Parathyroid adenoma (tissue), 2 donors: ENCODE measurements around the gene SRC.

Source experiments
- H2AFZ ChIP-seq: fragments of 300-600 bp; sonication (generic); one replicate; pipeline ENCODE4 v1.7.0; 2017; ENCODE audit warnings: antibody characterized with exemption, mild to moderate bottlenecking
- H3K27ac ChIP-seq: fragments of 300-600 bp; sonication (generic); one replicate; pipeline ENCODE4 v1.7.0; 2017
- H3K27me3 ChIP-seq: fragments of 300-600 bp; sonication (generic); one replicate; pipeline ENCODE4 v1.7.0; 2017; ENCODE audit warnings: low read length; ENCODE audit not compliant: control insufficient read depth, insufficient read depth
- H3K36me3 ChIP-seq: fragments of 300-600 bp; sonication (generic); one replicate; pipeline ENCODE4 v1.7.0; 2017; ENCODE audit warnings: low read length; ENCODE audit not compliant: control insufficient read depth, insufficient read depth
- H3K4me1 ChIP-seq: fragments of 300-600 bp; sonication (generic); one replicate; pipeline ENCODE4 v1.7.0; 2017; ENCODE audit warnings: control low read depth
- H3K4me2 ChIP-seq: fragments of 300-600 bp; sonication (generic); one replicate; pipeline ENCODE4 v1.7.0; 2017; ENCODE audit warnings: low read length
- H3K4me3 ChIP-seq: fragments of 300-600 bp; sonication (generic); one replicate; pipeline ENCODE4 v1.7.0; 2017; ENCODE audit warnings: low read depth, low read length
- H3K79me2 ChIP-seq: fragments of 300-600 bp; sonication (generic); one replicate; pipeline ENCODE4 v1.7.0; 2017; ENCODE audit warnings: control low read depth
- H3K9ac ChIP-seq: fragments of 300-600 bp; sonication (generic); one replicate; pipeline ENCODE4 v1.7.0; 2017; ENCODE audit warnings: mild to moderate bottlenecking
- H3K9me3 ChIP-seq: fragments of 300-600 bp; sonication (generic); one replicate; pipeline ENCODE4 v1.7.0; 2017; ENCODE audit warnings: low read length; ENCODE audit not compliant: control insufficient read depth
- TF ChIP-seq, protein P1 (sequence below): fragments of 300-600 bp; sonication (generic); IDR thresholded peaks from one replicate; pipeline ENCODE4 v1.7.0; 2017; ENCODE audit warnings: antibody characterized with exemption, mild to moderate bottlenecking
- donor health status: primary hyperparathyroidism.

SRC gene

DNA sequence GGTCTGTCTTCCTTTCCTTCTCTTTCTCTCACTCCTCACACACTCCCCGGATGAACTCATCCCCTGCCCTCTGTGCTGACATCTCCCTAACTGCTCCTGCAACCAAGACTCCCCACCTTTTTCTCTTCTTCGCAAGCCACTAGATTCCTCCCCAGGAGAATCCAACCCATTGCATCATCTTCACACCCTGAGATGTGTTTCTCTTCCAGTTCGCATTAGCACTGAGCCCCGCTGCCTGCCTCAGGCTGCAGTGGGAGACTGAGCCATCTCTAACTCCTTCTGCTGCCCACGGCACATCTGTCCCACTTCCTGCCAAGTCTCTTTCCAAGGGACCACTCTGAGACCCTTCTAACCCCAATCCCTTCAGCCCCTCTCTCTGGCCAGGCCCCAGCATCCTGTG, 107.9 kb downstream of the SRC start:
- no peaks in the 10 kb centered on the region for H3K27me3 ChIP-seq
- H2AFZ ChIP-seq: no peak overlapping the region
- no peaks in the 10 kb centered on the region for H3K4me1 ChIP-seq
- H3K4me3 ChIP-seq: no peak overlapping the region
- H3K4me2 ChIP-seq: no peak overlapping the region
- H3K36me3 ChIP-seq: no peaks in the 10 kb centered on the region
- no peak overlapping the region for H3K27ac ChIP-seq
- H3K9ac ChIP-seq: no peak overlapping the region
- TF ChIP-seq, protein P1, sequence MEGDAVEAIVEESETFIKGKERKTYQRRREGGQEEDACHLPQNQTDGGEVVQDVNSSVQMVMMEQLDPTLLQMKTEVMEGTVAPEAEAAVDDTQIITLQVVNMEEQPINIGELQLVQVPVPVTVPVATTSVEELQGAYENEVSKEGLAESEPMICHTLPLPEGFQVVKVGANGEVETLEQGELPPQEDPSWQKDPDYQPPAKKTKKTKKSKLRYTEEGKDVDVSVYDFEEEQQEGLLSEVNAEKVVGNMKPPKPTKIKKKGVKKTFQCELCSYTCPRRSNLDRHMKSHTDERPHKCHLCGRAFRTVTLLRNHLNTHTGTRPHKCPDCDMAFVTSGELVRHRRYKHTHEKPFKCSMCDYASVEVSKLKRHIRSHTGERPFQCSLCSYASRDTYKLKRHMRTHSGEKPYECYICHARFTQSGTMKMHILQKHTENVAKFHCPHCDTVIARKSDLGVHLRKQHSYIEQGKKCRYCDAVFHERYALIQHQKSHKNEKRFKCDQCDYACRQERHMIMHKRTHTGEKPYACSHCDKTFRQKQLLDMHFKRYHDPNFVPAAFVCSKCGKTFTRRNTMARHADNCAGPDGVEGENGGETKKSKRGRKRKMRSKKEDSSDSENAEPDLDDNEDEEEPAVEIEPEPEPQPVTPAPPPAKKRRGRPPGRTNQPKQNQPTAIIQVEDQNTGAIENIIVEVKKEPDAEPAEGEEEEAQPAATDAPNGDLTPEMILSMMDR: no peak
- no peaks in the 10 kb centered on the region for H3K79me2 ChIP-seq
- H3K9me3 ChIP-seq: no peaks in the 10 kb centered on the region

DNA sequence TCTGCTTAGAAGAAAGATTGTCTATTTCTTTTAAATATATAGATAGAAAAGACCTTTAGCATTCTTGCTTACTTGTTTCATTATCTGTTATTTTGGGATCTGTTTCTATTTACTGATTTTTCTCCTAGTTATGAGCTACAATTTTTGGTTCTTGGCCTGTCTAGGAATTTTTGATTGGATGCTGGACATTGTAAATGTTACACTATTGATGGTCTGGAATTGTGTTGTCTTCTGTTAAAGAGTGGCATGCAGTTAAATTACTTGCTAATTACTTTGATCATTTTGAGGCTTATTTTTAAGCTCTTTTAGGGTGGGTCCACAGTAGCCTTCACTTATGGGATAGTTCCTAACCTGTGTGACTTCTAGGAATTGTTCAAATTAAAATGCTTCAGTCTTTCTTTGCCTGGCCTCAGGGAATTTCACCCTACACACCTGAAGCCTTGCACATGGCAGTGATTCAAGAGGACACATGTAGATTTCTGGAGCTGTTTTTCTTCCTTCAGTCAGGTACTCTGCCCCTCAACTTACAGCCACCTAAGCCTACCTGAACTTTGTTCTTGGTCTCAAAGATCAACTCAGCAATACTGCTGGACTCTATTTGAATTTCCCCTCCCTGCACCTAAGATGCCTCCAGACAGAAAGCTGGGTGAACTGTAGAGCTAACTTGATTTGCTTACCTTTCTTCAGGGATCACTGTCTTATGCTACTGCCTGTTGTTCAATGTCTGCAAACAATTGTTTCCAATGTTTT, 108.9 kb downstream of the SRC start:
- H3K9ac ChIP-seq: no peak overlapping the region
- no peak overlapping the region for H3K27ac ChIP-seq
- no peaks in the 10 kb centered on the region for H3K4me1 ChIP-seq
- TF ChIP-seq, protein P1: no peak
- no peaks in the 10 kb centered on the region for H3K9me3 ChIP-seq
- no peak overlapping the region for H3K4me3 ChIP-seq
- H3K36me3 ChIP-seq: no peaks in the 10 kb centered on the region
- no peak overlapping the region for H3K4me2 ChIP-seq
- no peaks in the 10 kb centered on the region for H3K79me2 ChIP-seq
- no peaks in the 10 kb centered on the region for H3K27me3 ChIP-seq
- no peak overlapping the region for H2AFZ ChIP-seq
